ENCODE measurements around the gene APOC3. TPM values are rescaled to one million over a fixed set of nuclear protein-coding genes. Genes with fewer than 3 reads are reported as not detected.
A peak's percentile ranks its signal among the peaks of the same experiment; 100 is the strongest.

APOC3 gene
- total and polyA plus RNA-seq, 2 experiments from 2014 or later = not detected

DNA sequence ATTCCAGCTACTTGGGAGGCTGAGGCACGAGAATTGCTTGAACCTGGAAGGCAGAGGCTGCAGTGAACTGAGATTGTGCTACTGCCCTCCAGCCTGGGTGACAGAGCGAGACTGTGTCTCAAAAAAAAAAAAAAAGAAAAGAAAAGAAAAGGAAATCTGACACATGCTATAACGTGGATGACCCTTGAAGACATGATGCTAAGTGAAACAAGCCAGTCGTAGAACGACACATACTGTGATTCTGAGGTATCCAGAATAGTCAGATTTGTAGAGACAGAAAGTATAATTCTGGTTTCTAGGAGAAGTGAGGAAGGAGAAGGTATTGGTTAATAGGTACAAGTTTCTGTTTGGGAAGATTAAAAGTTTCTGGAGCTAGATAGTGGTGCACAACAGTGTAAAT lies 31.3 kb upstream of the APOC3 start:
- Histone ChIP-seq H3K27me3 (ENCODE audit: insufficient read depth) (no peaks in the 10 kb centered on the region), H4K20me1 (replicated peaks; ENCODE audit: insufficient read depth) (no peaks in the 10 kb centered on the region), H3K4me3 (no peak overlapping the region), H2AFZ (no peak overlapping the region), H3K27ac (ENCODE audit: low read depth) (no peak overlapping the region), H3F3A (replicated peaks; ENCODE audit: low read depth) (no peaks in the 10 kb centered on the region), H3K36me3 (ENCODE audit: insufficient read depth) (no peaks in the 10 kb centered on the region), H3K4me2 (no peak overlapping the region), H3K9me2 (ENCODE audit: insufficient read depth) (peaks cover 6% of the 10 kb centered on the region; the same call in 1 of the 2 replicates), H3K79me2 (replicated peaks; ENCODE audit: insufficient read depth) (no peaks in the 10 kb centered on the region), H3K4me1 (ENCODE audit: insufficient read depth) (no peaks in the 10 kb centered on the region)
- Mint-ChIP-seq H3K4me3 (no peak overlapping the region), H3K36me3 (ENCODE audit: low read depth) (no peaks in the 10 kb centered on the region), H3K9me3 (no peaks in the 10 kb centered on the region), H3K27me3 (ENCODE audit: insufficient read depth, low read depth, poor library complexity) (no peaks in the 10 kb centered on the region), H3K4me1 (no peaks in the 10 kb centered on the region), H3K27ac (no peak overlapping the region)
- ATAC-seq = no peak
- TF ChIP-seq, protein P1, sequence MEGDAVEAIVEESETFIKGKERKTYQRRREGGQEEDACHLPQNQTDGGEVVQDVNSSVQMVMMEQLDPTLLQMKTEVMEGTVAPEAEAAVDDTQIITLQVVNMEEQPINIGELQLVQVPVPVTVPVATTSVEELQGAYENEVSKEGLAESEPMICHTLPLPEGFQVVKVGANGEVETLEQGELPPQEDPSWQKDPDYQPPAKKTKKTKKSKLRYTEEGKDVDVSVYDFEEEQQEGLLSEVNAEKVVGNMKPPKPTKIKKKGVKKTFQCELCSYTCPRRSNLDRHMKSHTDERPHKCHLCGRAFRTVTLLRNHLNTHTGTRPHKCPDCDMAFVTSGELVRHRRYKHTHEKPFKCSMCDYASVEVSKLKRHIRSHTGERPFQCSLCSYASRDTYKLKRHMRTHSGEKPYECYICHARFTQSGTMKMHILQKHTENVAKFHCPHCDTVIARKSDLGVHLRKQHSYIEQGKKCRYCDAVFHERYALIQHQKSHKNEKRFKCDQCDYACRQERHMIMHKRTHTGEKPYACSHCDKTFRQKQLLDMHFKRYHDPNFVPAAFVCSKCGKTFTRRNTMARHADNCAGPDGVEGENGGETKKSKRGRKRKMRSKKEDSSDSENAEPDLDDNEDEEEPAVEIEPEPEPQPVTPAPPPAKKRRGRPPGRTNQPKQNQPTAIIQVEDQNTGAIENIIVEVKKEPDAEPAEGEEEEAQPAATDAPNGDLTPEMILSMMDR (conservative IDR thresholded peaks at IDR 0.05; ENCODE audit: low read depth in 2 of 2) = no peak
- no peak for TF ChIP-seq JUNB (IDR thresholded peaks at IDR 0.05; ENCODE audit: unreplicated experiment)
- no peak for TF ChIP-seq POLR2AphosphoS5 (IDR thresholded peaks at IDR 0.05; ENCODE audit: low read depth)
- no peak for DNase-seq (ENCODE audit: low spot score)

DNA sequence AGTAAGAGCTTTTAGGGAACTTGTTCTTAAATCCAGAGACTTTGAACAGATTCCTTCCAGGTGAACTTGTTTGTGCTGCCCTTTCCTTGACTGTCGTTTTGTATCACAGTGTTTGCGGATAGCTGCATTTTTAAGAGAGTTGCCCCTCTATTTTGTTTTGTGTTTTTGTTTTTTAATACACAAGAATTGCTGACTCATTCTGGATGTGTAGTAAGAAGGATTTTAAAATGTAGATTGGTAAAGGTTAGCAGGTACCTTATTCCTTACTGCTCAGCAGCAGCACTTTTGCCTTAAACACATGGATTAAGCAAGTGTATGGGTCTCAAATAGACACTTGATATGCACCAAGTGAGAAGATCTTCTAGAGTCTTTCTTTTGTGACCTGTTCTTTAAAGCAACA lies 29.1 kb upstream of the APOC3 start:
- Mint-ChIP-seq H3K27ac (no peak overlapping the region; the same call in 1 of the 2 replicates), H3K36me3 (ENCODE audit: low read depth) (no peaks in the 10 kb centered on the region)
- TF ChIP-seq, protein P1 (conservative IDR thresholded peaks at IDR 0.05; ENCODE audit: low read depth in 2 of 2) = no peak
- TF ChIP-seq ZNF331 (CRISPR knock-in tag; IDR thresholded peaks at IDR 0.05; ENCODE audit: low read depth) = no peak
- TF ChIP-seq EZH2 (IDR thresholded peaks at IDR 0.05; ENCODE audit: low read depth, unreplicated experiment) = no peak
- TF ChIP-seq, protein P2, sequence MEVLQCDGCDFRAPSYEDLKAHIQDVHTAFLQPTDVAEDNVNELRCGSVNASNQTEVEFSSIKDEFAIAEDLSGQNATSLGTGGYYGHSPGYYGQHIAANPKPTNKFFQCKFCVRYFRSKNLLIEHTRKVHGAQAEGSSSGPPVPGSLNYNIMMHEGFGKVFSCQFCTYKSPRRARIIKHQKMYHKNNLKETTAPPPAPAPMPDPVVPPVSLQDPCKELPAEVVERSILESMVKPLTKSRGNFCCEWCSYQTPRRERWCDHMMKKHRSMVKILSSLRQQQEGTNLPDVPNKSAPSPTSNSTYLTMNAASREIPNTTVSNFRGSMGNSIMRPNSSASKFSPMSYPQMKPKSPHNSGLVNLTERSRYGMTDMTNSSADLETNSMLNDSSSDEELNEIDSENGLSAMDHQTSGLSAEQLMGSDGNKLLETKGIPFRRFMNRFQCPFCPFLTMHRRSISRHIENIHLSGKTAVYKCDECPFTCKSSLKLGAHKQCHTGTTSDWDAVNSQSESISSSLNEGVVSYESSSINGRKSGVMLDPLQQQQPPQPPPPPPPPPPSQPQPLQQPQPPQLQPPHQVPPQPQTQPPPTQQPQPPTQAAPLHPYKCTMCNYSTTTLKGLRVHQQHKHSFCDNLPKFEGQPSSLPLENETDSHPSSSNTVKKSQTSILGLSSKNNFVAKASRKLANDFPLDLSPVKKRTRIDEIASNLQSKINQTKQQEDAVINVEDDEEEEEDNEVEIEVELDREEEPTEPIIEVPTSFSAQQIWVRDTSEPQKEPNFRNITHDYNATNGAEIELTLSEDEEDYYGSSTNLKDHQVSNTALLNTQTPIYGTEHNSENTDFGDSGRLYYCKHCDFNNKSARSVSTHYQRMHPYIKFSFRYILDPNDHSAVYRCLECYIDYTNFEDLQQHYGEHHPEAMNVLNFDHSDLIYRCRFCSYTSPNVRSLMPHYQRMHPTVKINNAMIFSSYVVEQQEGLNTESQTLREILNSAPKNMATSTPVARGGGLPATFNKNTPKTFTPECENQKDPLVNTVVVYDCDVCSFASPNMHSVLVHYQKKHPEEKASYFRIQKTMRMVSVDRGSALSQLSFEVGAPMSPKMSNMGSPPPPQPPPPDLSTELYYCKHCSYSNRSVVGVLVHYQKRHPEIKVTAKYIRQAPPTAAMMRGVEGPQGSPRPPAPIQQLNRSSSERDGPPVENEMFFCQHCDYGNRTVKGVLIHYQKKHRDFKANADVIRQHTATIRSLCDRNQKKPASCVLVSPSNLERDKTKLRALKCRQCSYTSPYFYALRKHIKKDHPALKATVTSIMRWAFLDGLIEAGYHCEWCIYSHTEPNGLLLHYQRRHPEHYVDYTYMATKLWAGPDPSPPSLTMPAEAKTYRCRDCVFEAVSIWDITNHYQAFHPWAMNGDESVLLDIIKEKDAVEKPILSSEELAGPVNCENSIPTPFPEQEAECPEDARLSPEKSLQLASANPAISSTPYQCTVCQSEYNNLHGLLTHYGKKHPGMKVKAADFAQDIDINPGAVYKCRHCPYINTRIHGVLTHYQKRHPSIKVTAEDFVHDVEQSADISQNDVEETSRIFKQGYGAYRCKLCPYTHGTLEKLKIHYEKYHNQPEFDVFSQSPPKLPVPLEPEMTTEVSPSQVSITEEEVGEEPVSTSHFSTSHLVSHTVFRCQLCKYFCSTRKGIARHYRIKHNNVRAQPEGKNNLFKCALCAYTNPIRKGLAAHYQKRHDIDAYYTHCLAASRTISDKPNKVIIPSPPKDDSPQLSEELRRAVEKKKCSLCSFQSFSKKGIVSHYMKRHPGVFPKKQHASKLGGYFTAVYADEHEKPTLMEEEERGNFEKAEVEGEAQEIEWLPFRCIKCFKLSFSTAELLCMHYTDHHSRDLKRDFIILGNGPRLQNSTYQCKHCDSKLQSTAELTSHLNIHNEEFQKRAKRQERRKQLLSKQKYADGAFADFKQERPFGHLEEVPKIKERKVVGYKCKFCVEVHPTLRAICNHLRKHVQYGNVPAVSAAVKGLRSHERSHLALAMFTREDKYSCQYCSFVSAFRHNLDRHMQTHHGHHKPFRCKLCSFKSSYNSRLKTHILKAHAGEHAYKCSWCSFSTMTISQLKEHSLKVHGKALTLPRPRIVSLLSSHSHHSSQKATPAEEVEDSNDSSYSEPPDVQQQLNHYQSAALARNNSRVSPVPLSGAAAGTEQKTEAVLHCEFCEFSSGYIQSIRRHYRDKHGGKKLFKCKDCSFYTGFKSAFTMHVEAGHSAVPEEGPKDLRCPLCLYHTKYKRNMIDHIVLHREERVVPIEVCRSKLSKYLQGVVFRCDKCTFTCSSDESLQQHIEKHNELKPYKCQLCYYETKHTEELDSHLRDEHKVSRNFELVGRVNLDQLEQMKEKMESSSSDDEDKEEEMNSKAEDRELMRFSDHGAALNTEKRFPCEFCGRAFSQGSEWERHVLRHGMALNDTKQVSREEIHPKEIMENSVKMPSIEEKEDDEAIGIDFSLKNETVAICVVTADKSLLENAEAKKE (CRISPR knock-in tag; IDR thresholded peaks at IDR 0.05) = no peak
- TF ChIP-seq POLR2AphosphoS5 (IDR thresholded peaks at IDR 0.05; ENCODE audit: low read depth) = no peak
- TF ChIP-seq, protein P3, sequence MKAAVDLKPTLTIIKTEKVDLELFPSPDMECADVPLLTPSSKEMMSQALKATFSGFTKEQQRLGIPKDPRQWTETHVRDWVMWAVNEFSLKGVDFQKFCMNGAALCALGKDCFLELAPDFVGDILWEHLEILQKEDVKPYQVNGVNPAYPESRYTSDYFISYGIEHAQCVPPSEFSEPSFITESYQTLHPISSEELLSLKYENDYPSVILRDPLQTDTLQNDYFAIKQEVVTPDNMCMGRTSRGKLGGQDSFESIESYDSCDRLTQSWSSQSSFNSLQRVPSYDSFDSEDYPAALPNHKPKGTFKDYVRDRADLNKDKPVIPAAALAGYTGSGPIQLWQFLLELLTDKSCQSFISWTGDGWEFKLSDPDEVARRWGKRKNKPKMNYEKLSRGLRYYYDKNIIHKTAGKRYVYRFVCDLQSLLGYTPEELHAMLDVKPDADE (IDR thresholded peaks at IDR 0.05) = no peak

More for the DNA sequence above, 29.1 kb upstream of the APOC3 start:
- no peaks in the 10 kb centered on the region for H3K4me1 ChIP-seq (ENCODE audit: insufficient read depth)
- no peak overlapping the region for H3K4me3 Mint-ChIP-seq
- DNase-seq (ENCODE audit: low spot score) (no peak), ATAC-seq (no peak)
- no peaks in the 10 kb centered on the region for H4K20me1 ChIP-seq (replicated peaks; ENCODE audit: insufficient read depth)
- H2AFZ ChIP-seq = peak overlapping the region; percentile 75; the same call in 1 of the 2 replicates
- H3K27ac ChIP-seq (ENCODE audit: low read depth) = no peak overlapping the region
- no peaks in the 10 kb centered on the region for H3K9me3 Mint-ChIP-seq
- no peak overlapping the region for H3K4me2 ChIP-seq
- H3K9me2 ChIP-seq (ENCODE audit: insufficient read depth) = peaks cover 6% of the 10 kb centered on the region; the same call in 1 of the 2 replicates
- no peaks in the 10 kb centered on the region for H3K27me3 Mint-ChIP-seq (ENCODE audit: insufficient read depth, low read depth, poor library complexity)
- H3F3A ChIP-seq (replicated peaks; ENCODE audit: low read depth) = no peaks in the 10 kb centered on the region
- H3K79me2 ChIP-seq (replicated peaks; ENCODE audit: insufficient read depth) = no peaks in the 10 kb centered on the region
- H3K36me3 ChIP-seq (ENCODE audit: insufficient read depth) = no peaks in the 10 kb centered on the region
- H3K27me3 ChIP-seq (ENCODE audit: insufficient read depth) = no peaks in the 10 kb centered on the region
- H3K4me1 Mint-ChIP-seq = no peaks in the 10 kb centered on the region
- no peak overlapping the region for H3K4me3 ChIP-seq

Data from GM23338 (cell line).